GM18907 (cell line): ENCODE results near the gene SEMA5B.

Source experiments
- ATAC-seq: cut with Tn5 transposase; IDR thresholded peaks from one replicate; pipeline ENCODE4 v1.9.1; 2021; ENCODE audit warnings: mild to moderate bottlenecking, moderate library complexity; ENCODE audit not compliant: unreplicated experiment

Gene SEMA5B

GRCh38 chr3:122903171-122903570 lies 124.4 kb downstream of the SEMA5B start:
- ATAC-seq: no peak

- no peak for ATAC-seq
Observed at GRCh38 chr3:122902326-122902725, 125.2 kb downstream of the SEMA5B start.

- ATAC-seq: no peak
Observed at GRCh38 chr3:122898298-122898697, 129.3 kb downstream of the SEMA5B start.

- no peak for ATAC-seq
Observed at GRCh38 chr3:122893754-122894668, 133.6 kb downstream of the SEMA5B start.

GRCh38 chr3:122893282-122893681 lies 134.3 kb downstream of the SEMA5B start:
- ATAC-seq: peak; percentile 55

GRCh38 chr3:122892118-122892960 lies 135.2 kb downstream of the SEMA5B start:
- ATAC-seq: no peak

- no peak for ATAC-seq
Observed at GRCh38 chr3:122890720-122891220, 136.8 kb downstream of the SEMA5B start.

GRCh38 chr3:122890077-122890719 lies 137.4 kb downstream of the SEMA5B start:
- ATAC-seq: peak; percentile 61

- no peak for ATAC-seq
Observed at GRCh38 chr3:122886946-122887345, 140.6 kb downstream of the SEMA5B start.

GRCh38 chr3:122886251-122886650 lies 141.3 kb downstream of the SEMA5B start:
- no peak for ATAC-seq

GRCh38 chr3:122882361-122882947 lies 145.1 kb downstream of the SEMA5B start:
- no peak for ATAC-seq

- no peak for ATAC-seq
Observed at GRCh38 chr3:122880624-122881023, 146.9 kb downstream of the SEMA5B start.

- ATAC-seq: no peak
Observed at GRCh38 chr3:122880173-122880572, 147.4 kb downstream of the SEMA5B start.

GRCh38 chr3:122875547-122876127 lies 151.9 kb downstream of the SEMA5B start:
- ATAC-seq: no peak

GRCh38 chr3:122873741-122874515 lies 153.6 kb downstream of the SEMA5B start:
- ATAC-seq: no peak

- ATAC-seq: no peak
Observed at GRCh38 chr3:122868322-122868721, 159.2 kb downstream of the SEMA5B start.

GRCh38 chr3:122864498-122864897 lies 163.1 kb downstream of the SEMA5B start:
- no peak for ATAC-seq

GRCh38 chr3:122862381-122862780 lies 165.2 kb downstream of the SEMA5B start:
- ATAC-seq: no peak
